Activated CD4-positive, alpha-beta T cell treated with anti-CD3 and anti-CD28 coated beads for 48 hours (primary cell): Measurements from ENCODE around the gene HIVEP3.

Experiments
- DNase-seq: peaks from one replicate; pipeline ENCODE4 v3.0.0-alpha.2; 2020

The HIVEP3 gene

GRCh38 chr1:41539418-41539805 is 379.3 kb downstream of the HIVEP3 start:
- no peak for DNase-seq

- no peak for DNase-seq
These were observed 379.8 kb downstream of the HIVEP3 start for GRCh38 chr1:41538741-41539417.

GRCh38 chr1:41537788-41538351 is 380.9 kb downstream of the HIVEP3 start:
- DNase-seq: no peak

GRCh38 chr1:41537251-41537650 is 381.5 kb downstream of the HIVEP3 start:
- DNase-seq: no peak

GRCh38 chr1:41536361-41536802 is 382.3 kb downstream of the HIVEP3 start:
- DNase-seq: no peak

- no peak for DNase-seq
These were observed 383.0 kb downstream of the HIVEP3 start for GRCh38 chr1:41535716-41536115.

- no peak for DNase-seq
These were observed 383.4 kb downstream of the HIVEP3 start for GRCh38 chr1:41535276-41535675.

- no peak for DNase-seq
These were observed 384.3 kb downstream of the HIVEP3 start for GRCh38 chr1:41534181-41535076.

- DNase-seq: no peak
These were observed 385.0 kb downstream of the HIVEP3 start for GRCh38 chr1:41533731-41534080.

- no peak for DNase-seq
These were observed 385.5 kb downstream of the HIVEP3 start for GRCh38 chr1:41533016-41533730.

- no peak for DNase-seq
These were observed 386.3 kb downstream of the HIVEP3 start for GRCh38 chr1:41532206-41532975.

- DNase-seq: no peak
These were observed 388.3 kb downstream of the HIVEP3 start for GRCh38 chr1:41530411-41530810.

- no peak for DNase-seq
These were observed 388.9 kb downstream of the HIVEP3 start for GRCh38 chr1:41529621-41530395.

- no peak for DNase-seq
These were observed 389.8 kb downstream of the HIVEP3 start for GRCh38 chr1:41528726-41529605.

GRCh38 chr1:41528106-41528505 is 390.6 kb downstream of the HIVEP3 start:
- no peak for DNase-seq

- no peak for DNase-seq
These were observed 391.7 kb downstream of the HIVEP3 start for GRCh38 chr1:41526956-41527561.

- DNase-seq: no peak
These were observed 392.7 kb downstream of the HIVEP3 start for GRCh38 chr1:41525891-41526587.

- no peak for DNase-seq
These were observed 393.7 kb downstream of the HIVEP3 start for GRCh38 chr1:41524676-41525675.
